A549 (cell line): Measurements from ENCODE around the gene ALDOA. TPM values are rescaled to one million over a fixed set of nuclear protein-coding genes. Genes with fewer than 3 reads are reported as not detected.
A peak's percentile ranks its signal among the peaks of the same experiment; 100 is the strongest.

Experiments
- ATAC-seq, 2 experiments: fragments of 200-7000 bp in 1 of 2; fragments of >200 bp in 1 of 2; cut with Nextera tagmentation in 1 of 2; cut with Tn5 transposase in 1 of 2; 3 replicates each; pipeline versions ENCODE4 v1.8.0 to v1.9.1; 2018 to 2020; ENCODE audit warnings: mild to moderate bottlenecking in 1 of 2, moderate library complexity in 1 of 2
- CTCF ChIA-PET: fragments of 300-600 bp; sonication (Branson Sonifier 250); formaldehyde crosslinking; extraction: SDS; loops from one replicate; lab custom pipeline; 2021; ENCODE audit warnings: antibody characterized with exemption, inconsistent platforms; lab: Yijun Ruan, JAX
- POLR2A ChIA-PET: fragments of 350-600 bp; formaldehyde crosslinking; extraction: SDS; loops from one replicate; lab custom pipeline; 2021; ENCODE audit warnings: antibody characterized with exemption, inconsistent platforms; lab: Yijun Ruan, JAX
- DNase-seq, 2 experiments: peaks; one replicate each; pipeline versions ENCODE4 v3.0.0 to v3.0.0-alpha.2; 2011 to 2016; ENCODE audit warnings: low read depth in 1 of 2, low spot score in 1 of 2
- FAIRE-seq: peaks from 2 replicates; lab custom pipeline; 2011; peaks lifted over from hg19 to GRCh38; lab: Jason Lieb, UNC
- H3K27ac ChIP-seq, 2 experiments: fragments of >200 bp; sonication (Bioruptor Twin); formaldehyde crosslinking; 3 replicates each; pipeline ENCODE4 v1.5.1; 2016 to 2017
- H3K4me1 ChIP-seq: fragments of >200 bp; sonication (Bioruptor Twin); formaldehyde crosslinking; 3 replicates; pipeline ENCODE4 v1.6.1; 2016
- H3K4me2 ChIP-seq: fragments of >200 bp; sonication (Bioruptor Twin); formaldehyde crosslinking; 3 replicates; pipeline ENCODE4 v1.6.1; 2016
- H3K4me3 ChIP-seq: fragments of >200 bp; sonication (Bioruptor Twin); formaldehyde crosslinking; 3 replicates; pipeline ENCODE4 v1.5.1; 2016
- H3K9me3 ChIP-seq: fragments of >200 bp; sonication (Bioruptor Twin); formaldehyde crosslinking; 3 replicates; pipeline ENCODE4 v1.6.1; 2016
- CBX2 ChIP-seq: fragments of 200-600 bp; sonication (generic); IDR thresholded peaks from 2 replicates; pipeline ENCODE4 v1.6.1; 2016; ENCODE audit warnings: low read depth, mild to moderate bottlenecking, borderline replicate concordance
- CEBPB ChIP-seq, 2 experiments: fragments of >200 bp in 1 of 2; sonication (Bioruptor Twin) in 1 of 2; formaldehyde crosslinking in 1 of 2; IDR thresholded peaks; 2 replicates each; pipeline ENCODE4 v1.6.1; 2012 to 2016
- CTCF ChIP-seq: fragments of >200 bp; sonication (Bioruptor Twin); formaldehyde crosslinking; IDR thresholded peaks from 3 replicates; pipeline ENCODE4 v1.5.1; 2016
- EHF ChIP-seq: fragments of 250-450 bp; sonication (Bioruptor Pico); IDR thresholded peaks from 2 replicates; pipeline ENCODE4 v1.5.0; 2020; ENCODE audit warnings: mild to moderate bottlenecking
- EHMT2 ChIP-seq: fragments of 200-600 bp; sonication (generic); IDR thresholded peaks from 2 replicates; pipeline ENCODE4 v1.6.1; 2016; ENCODE audit warnings: antibody characterized with exemption, low read depth, mild to moderate bottlenecking, moderate library complexity
- EP300 ChIP-seq, 2 experiments: fragments of >200 bp; sonication (Bioruptor Twin); formaldehyde crosslinking; IDR thresholded peaks; 2 replicates in 1 of 2; 3 replicates in 1 of 2; pipeline ENCODE4 v1.6.1; 2016 to 2017
- ESRRA ChIP-seq: fragments of 150-350 bp; IDR thresholded peaks from 2 replicates; pipeline ENCODE4 v1.6.1; 2014; ENCODE audit warnings: mild to moderate bottlenecking, low read length, borderline replicate concordance
- FOSB ChIP-seq: fragments of 250-450 bp; sonication (Bioruptor Pico); IDR thresholded peaks from 2 replicates; pipeline ENCODE4 v1.5.0; 2020; ENCODE audit warnings: mild to moderate bottlenecking, moderate library complexity
- HOXA7 ChIP-seq: fragments of 250-450 bp; sonication (Bioruptor Pico); IDR thresholded peaks from 2 replicates; pipeline ENCODE4 v1.5.0; 2020; ENCODE audit warnings: mild to moderate bottlenecking, moderate library complexity
- HOXB5 ChIP-seq: fragments of 250-450 bp; sonication (Bioruptor Pico); IDR thresholded peaks from 2 replicates; pipeline ENCODE4 v1.5.0; 2020; ENCODE audit warnings: mild to moderate bottlenecking, moderate library complexity
- JUN ChIP-seq, 2 experiments: fragments of >200 bp; sonication (Bioruptor Twin); formaldehyde crosslinking; IDR thresholded peaks; 2 replicates in 1 of 2; 3 replicates in 1 of 2; pipeline ENCODE4 v1.6.1; 2016 to 2017
- KDM1A ChIP-seq: fragments of 200-600 bp; sonication (generic); IDR thresholded peaks from 2 replicates; pipeline ENCODE4 v1.6.1; 2016; ENCODE audit warnings: low read depth, mild to moderate bottlenecking
- MAX ChIP-seq: IDR thresholded peaks from 2 replicates; pipeline ENCODE4 v1.6.1; 2012
- NPAS2 ChIP-seq: fragments of 250-450 bp; sonication (Bioruptor Pico); IDR thresholded peaks from 2 replicates; pipeline ENCODE4 v1.8.0; 2022; ENCODE audit warnings: mild to moderate bottlenecking, moderate library complexity, borderline replicate concordance
- POLR2A ChIP-seq: IDR thresholded peaks from 2 replicates; pipeline ENCODE4 v1.6.1; 2012; ENCODE audit warnings: mild to moderate bottlenecking, low read length
- POLR2AphosphoS2 ChIP-seq: conservative IDR thresholded peaks from 2 replicates; pipeline ENCODE4 v1.6.1; 2012; ENCODE audit warnings: low read length, improper control_type of control experiment, inconsistent platforms
- RAD21 ChIP-seq, 2 experiments: fragments of >200 bp in 1 of 2; sonication (Bioruptor Twin) in 1 of 2; formaldehyde crosslinking in 1 of 2; IDR thresholded peaks in 1 of 2; conservative IDR thresholded peaks in 1 of 2; 2 replicates in 1 of 2; 3 replicates in 1 of 2; pipeline ENCODE4 v1.6.1; 2012 to 2018; ENCODE audit warnings: inconsistent platforms in 1 of 2
- RCOR1 ChIP-seq: fragments of 150-350 bp; IDR thresholded peaks from 2 replicates; pipeline ENCODE4 v1.6.1; 2014; ENCODE audit warnings: antibody characterized with exemption, low read length, low read depth
- RFX5 ChIP-seq: fragments of 450-650 bp; IDR thresholded peaks from 2 replicates; pipeline ENCODE4 v1.7.1; 2014; ENCODE audit warnings: antibody characterized with exemption, mild to moderate bottlenecking, moderate library complexity
- RNF2 ChIP-seq: fragments of 200-600 bp; sonication (generic); IDR thresholded peaks from 2 replicates; pipeline ENCODE4 v1.6.1; 2016; ENCODE audit warnings: low read depth, mild to moderate bottlenecking, antibody characterized with exemption, moderate library complexity, borderline replicate concordance
- TFCP2L1 ChIP-seq: fragments of 250-450 bp; sonication (Bioruptor Pico); IDR thresholded peaks from 2 replicates; pipeline ENCODE4 v1.5.0; 2021; ENCODE audit warnings: mild to moderate bottlenecking
- ZC3H11A ChIP-seq: fragments of 450-650 bp; IDR thresholded peaks from 2 replicates; pipeline ENCODE4 v1.6.1; 2014; ENCODE audit warnings: antibody characterized with exemption, mild to moderate bottlenecking
- ZNF302 ChIP-seq: fragments of 250-450 bp; sonication (Bioruptor Pico); IDR thresholded peaks from 2 replicates; pipeline ENCODE4 v1.9.0; 2021; ENCODE audit warnings: inconsistent platforms, mild to moderate bottlenecking, moderate library complexity
- ZSCAN20 ChIP-seq: fragments of 250-450 bp; sonication (Bioruptor Pico); IDR thresholded peaks from 2 replicates; pipeline ENCODE4 v1.8.0; 2022; ENCODE audit warnings: mild to moderate bottlenecking, moderate library complexity
- WGBS: methylation state at CpG from one replicate; pipeline ENCODE4 v1.1.6; 2017; ENCODE audit errors: missing lambda C conversion rate; 5-methylcytosine and 5-hydroxymethylcytosine counted together
- polyA plus RNA-seq, 4 experiments: library from polyadenylated mRNA; depleted of rRNA in 3 of 4; stranded (reverse); fragments of >200 nt; fragmentation: RNase III in 1 of 4; extraction: RNeasy Plus Mini Kit Qiagen cat#74134 plus additional on column Dnase treatment in 1 of 4; gene quantifications; 2 replicates in 3 of 4; 3 replicates in 1 of 4; pipeline ENCODE4 v1.2.3, GENCODE V29; 2011 to 2017
- TF ChIP-seq, protein P1 (sequence below): fragments of >200 bp; sonication (Bioruptor Twin); formaldehyde crosslinking; IDR thresholded peaks from 3 replicates; pipeline ENCODE4 v1.6.1; 2016

Gene ALDOA
- polyA plus RNA-seq, 2 of the 4 experiments (the other 2 are of a cell fraction) = 741 to 1,286 TPM

- H3K4me2 ChIP-seq = peak overlapping the region; percentile 90
- 80% methylated on average over 24 of the region's 47 CpGs for WGBS
- peak overlapping the region; percentile 76 to 96 for H3K27ac ChIP-seq
- peak overlapping the region; percentile 65 for H3K4me3 ChIP-seq
- TF ChIP-seq ZC3H11A = no peak
- no peak for TF ChIP-seq RCOR1
- no peak for TF ChIP-seq EP300 (IDR thresholded peaks at IDR 0.05)
- no peak for TF ChIP-seq HOXA7 (CRISPR knock-in tag)
- no peak for TF ChIP-seq ESRRA
- TF ChIP-seq, all 56 proteins: peak for 0
- H3K9me3 ChIP-seq = 0 out of 3 replicates have a peak, but pooled peaks cover 9% of the 10 kb centered on the region
- DNase-seq (no peak), ATAC-seq (no peak), FAIRE-seq (no peak)
- CTCF ChIA-PET = interaction anchor here (0.6 to 9.6 kb wide), 5 partner anchors 17 to 64 kb away, joined by 3 to 153 read pairs (median 119); partner anchors contain the start of genes ALDOA, GDPD3 and PPP4C
- POLR2A ChIA-PET = interaction anchor here (0.6 to 1.7 kb wide), 3 partner anchors 30 to 91 kb away, joined by 3 to 8 read pairs (median 5); partner anchors contain the start of genes ALDOA and CORO1A
- peaks cover 17% of the 10 kb centered on the region for H3K4me1 ChIP-seq
Measured at GRCh38 chr16:30095166-30096078, 29.9 kb downstream of the ALDOA start.

GRCh38 chr16:30096105-30096861 lies 30.7 kb downstream of the ALDOA start, which contains the start of gene YPEL3:
TSS of gene YPEL3 (minus strand) at chr16:30096213. CDS start at chr16:30095482, 731 bp downstream.
- H3K4me3 ChIP-seq = peak within 1 kb of the TSS; percentile 65
- POLR2A ChIA-PET = interaction anchor here (0.6 to 1.7 kb wide), 3 partner anchors 31 to 90 kb away, joined by 3 to 8 read pairs (median 5); partner anchors contain the start of genes ALDOA and CORO1A
- FAIRE-seq = no peak

GRCh38 chr16:30096862-30097563 lies 31.5 kb downstream of the ALDOA start:
- ChIA-PET CTCF (interaction anchor here (7.8 kb wide), 1 partner anchor 19 kb away, joined by 153 read pairs; the partner anchor contains the start of gene GDPD3), POLR2A (interaction anchor here (0.5 to 1.7 kb wide), 2 partner anchors 32 to 86 kb away, joined by 3 to 8 read pairs; partner anchors contain the start of genes ALDOA and CORO1A)
- 0 out of 3 replicates have a peak, but pooled peaks cover 9% of the 10 kb centered on the region for H3K9me3 ChIP-seq
- DNase-seq = no peak
- no peak for ATAC-seq
- peak overlapping the region; percentile 90; the same call in 2 of the 3 replicates for H3K4me2 ChIP-seq
- 95% methylated on average over 18 of the region's 18 CpGs for WGBS
- peaks cover 14% of the 10 kb centered on the region; the same call in 1 of the 3 replicates for H3K4me1 ChIP-seq
- no peak overlapping the region for H3K4me3 ChIP-seq
- TF ChIP-seq EHF (CRISPR knock-in tag) (no peak), KDM1A (no peak), ZNF302 (CRISPR knock-in tag) (no peak), ZSCAN20 (CRISPR knock-in tag) (no peak), HOXB5 (CRISPR knock-in tag) (no peak), CBX2 (no peak), RAD21 (conservative IDR thresholded peaks at IDR 0.05 in 1 of 2, IDR thresholded peaks at IDR 0.05 in 1 of 2) (no peak), EHMT2 (no peak), NPAS2 (no peak), ZC3H11A (no peak), CTCF (no peak), FOSB (CRISPR knock-in tag) (no peak), POLR2AphosphoS2 (no peak), RNF2 (no peak), RFX5 (no peak), HOXA7 (CRISPR knock-in tag) (no peak), TFCP2L1 (CRISPR knock-in tag) (no peak)
- peak overlapping the region; percentile 76 to 96; a peak in 5 of 6 replicates for H3K27ac ChIP-seq
- no peak for FAIRE-seq

More at GRCh38 chr16:30096105-30096861, 30.7 kb downstream of the ALDOA start, which contains the start of gene YPEL3:
- peaks cover 14% of the 10 kb centered on the region; the same call in 1 of the 3 replicates for H3K4me1 ChIP-seq
- H3K9me3 ChIP-seq = 0 out of 3 replicates have a peak, but pooled peaks cover 9% of the 10 kb centered on the region
- peak within 1 kb of the TSS; percentile 90 for H3K4me2 ChIP-seq
- CTCF ChIA-PET = interaction anchor here (0.6 to 9.6 kb wide), 3 partner anchors 19 to 40 kb away, joined by 3 to 153 read pairs (median 119); partner anchors contain the start of genes ALDOA and GDPD3
- ATAC-seq (peak; percentile 33 to 54), DNase-seq (peak; percentile 83 to 88)
- H3K27ac ChIP-seq = peak within 1 kb of the TSS; percentile 76 to 96
- no peak for TF ChIP-seq CEBPB (IDR thresholded peaks at IDR 0.05)
- TF ChIP-seq, protein P1, sequence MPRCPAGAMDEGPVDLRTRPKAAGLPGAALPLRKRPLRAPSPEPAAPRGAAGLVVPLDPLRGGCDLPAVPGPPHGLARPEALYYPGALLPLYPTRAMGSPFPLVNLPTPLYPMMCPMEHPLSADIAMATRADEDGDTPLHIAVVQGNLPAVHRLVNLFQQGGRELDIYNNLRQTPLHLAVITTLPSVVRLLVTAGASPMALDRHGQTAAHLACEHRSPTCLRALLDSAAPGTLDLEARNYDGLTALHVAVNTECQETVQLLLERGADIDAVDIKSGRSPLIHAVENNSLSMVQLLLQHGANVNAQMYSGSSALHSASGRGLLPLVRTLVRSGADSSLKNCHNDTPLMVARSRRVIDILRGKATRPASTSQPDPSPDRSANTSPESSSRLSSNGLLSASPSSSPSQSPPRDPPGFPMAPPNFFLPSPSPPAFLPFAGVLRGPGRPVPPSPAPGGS = 0 out of 3 replicates have a peak, but pooled peaks have one; percentile 33
- no peak for TF ChIP-seq CBX2
- peak; percentile 22; the same call in 1 of the 2 replicates for TF ChIP-seq POLR2A
- TF ChIP-seq MAX = peak; percentile 64
- TF ChIP-seq JUN (IDR thresholded peaks at IDR 0.05) = peak in 1 of 2 experiments; percentile 59; a peak in 2 of 5 replicates
- 68% methylated on average over 23 of the region's 77 CpGs for WGBS
